ENCODE results near the gene ZDHHC18.
"Not testable (repeated sequence)": the region's sequence is repeated elsewhere in the genome, so short reads cannot be mapped to it uniquely, and the experiment has no call there.

ZDHHC18 gene

DNA sequence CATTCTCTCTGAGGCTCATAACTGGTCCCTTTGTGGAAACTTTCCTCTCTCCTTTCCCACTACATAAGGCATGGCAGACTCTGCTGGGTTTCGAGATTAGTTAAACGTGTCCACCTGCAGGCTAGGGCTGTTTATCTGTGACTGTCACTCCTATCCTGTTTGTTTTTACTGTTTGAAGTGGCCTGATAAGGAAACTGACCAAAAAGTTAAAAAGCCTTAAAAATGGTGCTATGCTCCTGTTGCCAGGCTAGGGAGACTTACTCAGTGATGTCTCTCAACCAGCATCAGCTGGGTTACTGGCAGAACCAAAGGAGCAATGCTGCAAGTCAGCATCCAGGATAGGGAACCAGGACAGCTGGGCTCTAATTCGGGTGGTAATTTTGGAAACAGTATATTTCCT lies 34.9 kb upstream of the ZDHHC18 start:
- no peak for DNase-seq

DNA sequence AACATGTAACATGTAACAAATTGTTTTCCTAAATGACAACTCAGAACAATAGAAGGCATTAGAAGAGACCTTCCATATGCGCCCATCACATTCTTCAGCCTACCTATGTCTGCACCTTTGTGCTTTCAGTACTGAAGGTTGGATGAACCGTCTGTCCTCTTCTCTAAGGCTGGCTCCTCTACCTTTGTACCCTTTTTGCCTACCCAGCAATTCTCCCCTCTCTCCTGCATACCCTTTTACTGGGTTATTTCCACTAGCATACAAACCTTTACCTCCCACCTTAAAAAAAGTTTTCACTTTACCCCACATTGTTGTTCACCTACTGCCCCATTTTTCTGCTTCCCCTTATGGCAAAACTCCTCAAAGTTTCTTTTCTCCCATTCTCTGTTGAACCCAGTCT lies 33.6 kb upstream of the ZDHHC18 start:
- DNase-seq: no peak

DNA sequence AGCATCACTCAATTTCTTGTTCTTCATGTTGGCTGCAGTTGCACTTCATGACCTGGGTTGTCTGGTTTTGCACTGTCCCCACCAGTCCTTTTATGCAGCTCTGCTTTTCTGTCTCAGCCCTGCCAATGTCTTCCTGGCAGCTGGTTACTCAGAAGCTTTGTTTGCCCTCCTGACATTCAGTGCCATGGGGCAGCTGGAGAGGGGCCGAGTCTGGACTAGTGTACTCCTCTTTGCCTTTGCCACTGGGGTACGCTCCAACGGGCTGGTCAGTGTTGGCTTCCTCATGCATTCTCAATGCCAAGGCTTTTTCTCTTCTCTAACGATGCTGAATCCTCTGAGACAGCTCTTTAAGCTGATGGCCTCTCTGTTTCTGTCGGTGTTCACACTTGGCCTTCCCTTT lies 32.1 kb upstream of the ZDHHC18 start:
- no peak for DNase-seq

DNA sequence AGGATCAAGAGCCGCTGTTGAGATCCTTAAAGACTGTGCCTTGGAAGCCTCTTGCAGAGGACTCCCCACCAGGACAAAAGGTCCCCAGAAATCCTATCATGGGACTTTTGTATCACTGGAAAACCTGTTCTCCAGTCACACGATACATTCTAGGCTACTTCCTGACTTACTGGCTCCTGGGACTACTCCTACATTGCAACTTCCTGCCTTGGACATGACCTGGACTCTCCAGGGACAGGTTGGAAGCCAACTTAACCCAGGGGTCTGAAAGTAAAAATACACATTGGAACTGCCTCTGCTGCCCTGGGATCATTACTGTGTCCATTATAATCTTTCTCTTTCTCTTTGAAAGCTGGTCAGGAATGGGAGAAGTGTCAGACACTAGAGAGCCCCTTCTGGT lies 28.9 kb upstream of the ZDHHC18 start:
- DNase-seq: no peak

DNA sequence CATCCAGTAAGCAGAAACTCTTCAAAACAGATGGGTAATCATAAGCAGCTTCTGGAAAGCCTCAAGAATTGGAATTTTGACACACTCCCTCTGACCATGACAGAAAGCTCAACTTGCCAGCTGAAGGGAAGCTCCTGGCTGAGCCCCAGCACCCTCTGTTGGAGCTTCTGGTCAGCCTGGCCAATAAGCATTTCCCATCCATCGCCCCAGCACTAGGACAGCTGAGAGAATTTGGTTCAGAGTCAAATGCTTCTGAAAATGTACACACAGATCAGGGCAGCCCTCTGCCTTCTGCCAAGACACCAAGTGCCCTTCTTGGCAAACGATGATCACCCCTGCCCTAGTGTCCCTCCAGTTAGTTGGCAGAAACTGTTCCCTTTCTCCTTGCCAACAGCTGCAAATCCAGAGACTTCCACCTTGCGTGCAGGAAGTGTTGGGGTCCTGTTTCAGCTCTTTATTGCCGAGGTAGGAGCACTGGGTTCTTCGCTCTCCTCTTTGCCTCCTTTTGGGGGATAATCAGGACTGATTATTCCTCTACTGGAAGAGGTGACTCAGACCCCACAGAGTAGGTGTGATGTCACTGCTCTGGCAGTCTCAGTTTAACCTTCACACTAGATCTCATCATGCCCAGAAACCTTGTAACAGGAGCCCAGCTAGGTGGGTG lies 26.9 kb upstream of the ZDHHC18 start:
- no peak for DNase-seq

DNA sequence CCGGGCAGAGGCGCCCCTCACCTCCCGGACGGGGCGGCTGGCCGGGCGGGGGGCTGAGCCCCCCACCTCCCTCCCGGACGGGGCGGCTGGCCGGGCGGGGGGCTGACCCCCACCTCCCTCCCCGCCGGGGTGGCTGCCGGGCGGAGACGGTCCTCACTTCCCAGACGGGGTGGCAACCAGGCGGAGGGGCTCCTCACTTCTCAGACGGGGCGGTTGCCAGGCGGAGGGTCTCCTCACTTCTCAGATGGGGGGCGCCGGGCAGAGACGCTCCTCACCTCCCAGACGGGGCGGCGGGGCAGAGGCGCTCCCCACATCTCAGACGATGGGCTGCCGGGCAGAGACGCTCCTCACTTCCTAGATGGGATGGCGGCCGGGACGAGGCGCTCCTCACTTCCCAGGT lies 22.6 kb upstream of the ZDHHC18 start:
- DNase-seq: not testable (repeated sequence)

DNA sequence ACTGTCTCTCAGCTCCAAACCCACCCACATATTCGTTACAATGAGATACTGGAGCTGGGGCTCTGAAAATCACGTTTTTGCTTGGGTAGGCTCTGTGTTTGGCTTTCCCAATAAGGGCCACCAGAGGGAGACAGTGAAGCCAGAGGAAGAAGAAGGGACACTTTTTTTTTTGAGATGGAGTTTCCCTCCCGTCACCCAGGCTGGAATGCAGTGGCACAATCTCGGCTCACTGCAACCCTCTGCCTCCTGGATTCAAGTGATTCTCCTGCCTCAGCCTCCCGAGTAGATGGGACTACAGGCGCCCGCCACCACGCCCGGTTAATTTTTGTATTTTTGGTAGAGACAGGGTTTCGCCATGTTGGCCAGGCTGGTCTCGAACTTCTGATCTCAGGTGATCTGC lies 16.4 kb upstream of the ZDHHC18 start:
- peak in 1 of 2 experiments; percentile 30 for DNase-seq

DNA sequence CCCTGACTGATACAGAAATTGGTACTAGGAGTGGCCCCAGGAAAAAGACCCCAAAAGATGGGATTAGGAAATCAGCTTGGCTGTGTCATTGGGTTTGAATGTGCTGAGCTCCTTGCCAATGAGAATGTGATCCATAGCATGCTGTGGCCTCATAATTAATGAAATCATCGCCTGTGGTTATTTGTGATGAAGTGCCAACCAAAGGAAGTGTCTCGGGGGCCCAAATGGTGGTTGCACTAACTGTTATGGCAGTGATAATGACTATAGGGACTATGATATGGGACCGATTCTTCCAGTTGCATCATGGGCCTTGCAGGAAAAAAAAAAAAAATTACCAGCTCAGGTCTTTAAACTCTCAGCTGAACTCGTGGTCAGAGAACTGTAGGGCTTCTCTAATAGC lies 15.4 kb upstream of the ZDHHC18 start:
- no peak for DNase-seq

DNA sequence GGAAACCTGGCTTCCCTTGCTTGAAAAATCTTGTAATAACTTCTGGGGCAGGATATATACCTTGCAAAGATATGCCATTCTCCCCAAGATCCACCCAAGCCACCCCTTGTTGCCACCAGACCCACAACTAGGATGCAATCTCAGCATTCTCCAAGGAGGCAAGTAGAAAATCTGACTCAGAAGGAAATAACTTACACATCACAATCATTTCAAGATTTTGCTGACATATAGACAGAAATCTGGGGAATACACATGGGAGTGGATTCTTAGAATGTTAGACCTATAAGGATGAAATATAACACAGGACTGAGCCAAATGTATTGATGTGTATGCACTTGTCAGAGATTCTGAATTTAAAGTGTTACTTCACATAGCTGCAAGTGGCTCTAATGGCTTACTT lies 14.8 kb upstream of the ZDHHC18 start:
- DNase-seq: no peak

DNA sequence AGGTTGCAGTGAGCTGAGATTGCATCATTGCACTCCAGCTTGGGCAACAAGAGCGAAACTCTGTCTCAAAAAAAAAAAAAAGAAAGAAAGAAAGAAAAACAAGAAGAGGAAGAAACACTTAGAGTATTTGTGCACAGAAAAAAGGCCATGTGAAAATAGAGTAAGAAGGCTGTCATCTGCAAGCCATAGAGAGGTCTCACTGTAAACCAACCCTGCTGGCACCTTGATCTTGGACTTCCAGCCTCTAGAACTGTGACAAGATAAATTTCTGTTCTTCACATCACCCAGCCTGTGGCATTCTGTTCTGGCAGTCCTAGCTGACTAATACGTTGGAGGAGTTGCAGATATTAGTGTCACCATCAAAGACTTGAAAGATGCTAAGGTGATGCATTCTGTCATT lies 12.1 kb upstream of the ZDHHC18 start:
- DNase-seq: no peak

DNA sequence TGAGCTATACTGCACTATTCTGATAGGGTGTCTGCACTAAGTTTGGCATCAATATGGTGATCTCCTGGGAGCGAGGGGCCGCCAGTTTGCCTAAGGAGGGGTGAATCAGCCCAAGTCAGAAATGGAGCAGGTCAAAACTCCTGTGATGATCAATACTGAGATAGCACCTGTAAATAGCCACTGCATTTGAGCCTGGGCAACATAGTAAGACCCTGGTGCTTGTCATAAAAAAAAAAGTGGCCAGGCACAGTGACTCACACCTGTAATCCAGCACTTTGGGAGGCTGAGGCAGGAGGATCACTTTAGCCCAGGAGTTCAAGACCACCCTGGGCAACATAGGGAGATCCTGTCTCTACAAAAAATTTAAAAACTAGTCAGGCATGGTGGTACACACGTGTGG lies 11.6 kb upstream of the ZDHHC18 start:
- no peak for DNase-seq

DNA sequence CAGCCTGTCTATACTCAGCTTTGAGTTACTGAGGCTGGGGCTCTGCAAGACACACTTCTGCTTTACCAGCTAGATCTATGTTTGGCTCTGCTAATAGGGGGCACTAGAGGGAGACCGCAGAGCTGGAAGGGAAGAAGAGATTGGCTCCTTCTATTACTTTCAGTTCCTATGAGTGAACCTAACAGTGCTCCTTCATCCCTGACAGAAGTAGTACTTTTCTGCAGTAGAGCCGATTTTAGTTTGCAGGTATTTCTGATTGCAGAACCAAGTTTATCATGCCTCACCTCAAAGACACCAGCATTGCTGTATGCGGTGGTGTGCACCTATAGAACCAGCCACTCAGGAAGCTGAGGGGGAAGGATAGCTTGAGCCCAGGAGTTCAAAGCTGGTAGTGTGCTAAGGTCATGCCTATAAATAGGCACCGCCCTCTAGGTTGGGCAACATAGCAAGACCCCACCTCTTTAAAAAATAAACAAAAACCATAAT lies 5.7 kb upstream of the ZDHHC18 start:
- no peak for DNase-seq

DNA sequence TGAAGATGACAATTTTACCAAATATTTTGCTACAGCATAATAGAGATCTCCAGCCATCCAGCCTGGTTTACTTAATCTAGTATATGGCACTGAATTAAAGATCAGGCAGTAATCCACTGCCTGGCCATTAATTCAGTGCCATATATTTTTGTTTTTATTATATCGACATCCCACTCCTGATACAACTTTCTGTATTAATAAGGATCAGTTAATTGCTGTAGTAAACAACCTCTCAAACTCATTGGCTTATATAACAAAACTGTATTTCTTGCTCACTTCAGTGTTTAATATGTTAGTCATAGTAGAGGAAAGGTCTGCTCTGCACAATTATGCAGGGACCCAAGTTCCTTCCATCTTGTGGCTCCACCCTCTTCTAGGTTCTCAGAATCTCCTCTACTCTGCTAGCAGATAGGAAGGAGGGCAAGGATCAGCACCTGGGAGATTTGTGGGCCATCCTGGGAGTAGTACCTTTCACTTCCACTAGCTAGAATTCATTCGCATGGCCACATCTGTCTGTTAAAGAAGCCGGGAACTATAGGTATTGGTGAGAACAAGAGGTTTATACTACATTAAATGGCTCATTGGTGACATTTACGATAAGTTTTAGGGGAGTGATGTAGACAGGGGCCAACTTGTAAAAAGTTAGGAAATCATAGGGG lies 3.6 kb upstream of the ZDHHC18 start:
- no peak for DNase-seq

DNA sequence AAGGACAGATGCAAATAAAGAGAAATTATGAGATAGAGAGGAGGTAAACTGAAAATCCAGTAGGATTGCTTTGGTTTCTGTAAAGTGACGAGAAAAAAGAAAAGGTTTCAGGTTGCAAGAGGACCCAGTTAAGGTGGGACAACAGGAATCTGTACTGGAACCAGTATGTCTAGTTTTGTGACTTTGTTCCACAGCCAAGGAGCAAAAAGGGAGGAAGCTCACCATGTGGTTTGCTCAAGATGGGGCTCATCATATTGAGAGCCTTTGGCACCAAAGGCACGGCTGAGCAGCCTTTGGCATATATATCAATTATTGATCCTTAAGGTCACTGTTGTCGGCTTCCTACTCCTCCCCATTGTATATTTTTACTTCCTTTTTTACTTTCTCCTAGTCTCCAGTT lies 1.8 kb upstream of the ZDHHC18 start:
- no peak for DNase-seq

DNA sequence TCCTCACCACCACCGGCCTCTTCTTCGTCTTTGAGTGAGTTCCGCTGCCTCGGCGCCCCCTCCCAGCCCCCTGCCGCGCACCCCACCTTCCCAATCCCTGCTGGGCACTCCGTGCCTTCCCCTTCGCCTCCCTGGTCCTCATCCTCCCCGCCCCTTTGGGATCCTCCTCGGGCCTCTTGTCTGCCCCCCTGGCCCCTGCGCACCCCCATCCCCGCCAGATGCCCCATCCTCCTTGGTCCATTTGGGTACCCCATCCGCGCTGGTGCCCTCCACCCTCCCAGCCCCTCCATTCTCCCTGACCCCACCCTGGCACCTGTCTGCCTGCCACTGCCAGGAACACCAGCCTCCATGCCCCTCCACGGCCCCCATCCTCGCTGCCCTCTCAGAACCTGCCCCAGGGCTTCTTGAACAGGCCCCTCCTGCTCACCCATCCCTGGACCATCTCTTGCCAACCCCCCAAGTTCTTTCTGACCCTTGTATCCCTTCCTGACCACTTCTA lies 667 bp downstream of the ZDHHC18 start:
- DNase-seq: no peak

DNA sequence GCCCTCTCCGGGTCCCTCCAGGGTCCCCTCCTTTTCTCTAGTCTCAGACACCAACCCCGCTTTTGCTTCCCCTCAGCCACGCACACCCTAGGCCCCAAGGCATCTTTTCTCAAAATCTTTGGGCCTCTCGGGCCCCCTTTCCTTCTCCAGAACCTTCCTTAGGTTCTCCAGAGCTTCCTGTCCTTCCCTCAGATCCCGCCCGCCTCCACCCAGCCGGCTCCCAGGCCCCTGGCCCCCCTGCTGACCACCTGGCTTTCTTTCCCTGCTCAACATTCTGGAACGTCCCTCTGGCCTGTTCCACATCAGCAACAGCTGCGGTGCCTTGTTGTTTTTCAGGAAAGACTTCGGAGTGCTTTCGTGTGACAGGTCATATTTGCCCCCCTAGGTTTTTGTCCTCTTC lies 1.2 kb downstream of the ZDHHC18 start:
- no peak for DNase-seq

DNA sequence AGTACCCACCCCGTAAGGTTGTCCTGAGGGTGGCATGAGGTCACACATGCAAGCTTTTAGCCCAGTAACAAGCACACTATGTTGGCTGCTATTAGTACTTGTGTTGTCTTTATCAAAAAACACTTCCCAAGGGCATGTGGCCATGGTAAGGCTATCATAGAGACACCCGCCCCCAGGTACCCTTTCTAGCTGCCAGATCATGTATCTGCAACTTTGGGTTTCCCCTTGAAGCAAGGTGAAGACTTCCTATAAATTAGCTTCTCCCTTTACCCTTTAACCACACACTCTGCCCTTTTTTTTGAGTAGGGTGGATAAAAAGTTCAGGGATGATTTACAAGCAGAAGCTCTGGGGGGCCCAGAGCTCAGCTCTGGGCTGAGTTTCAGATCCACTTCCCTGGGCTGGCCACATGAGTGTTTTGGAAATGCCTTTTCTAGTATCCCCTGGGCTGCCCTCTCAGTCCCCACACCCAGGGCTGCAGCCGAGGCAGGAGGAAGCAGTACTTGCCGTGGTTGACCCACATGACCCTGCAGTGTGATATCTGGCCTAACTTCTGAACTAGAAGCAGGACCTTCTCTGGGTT lies 2.0 kb downstream of the ZDHHC18 start:
- DNase-seq: no peak

DNA sequence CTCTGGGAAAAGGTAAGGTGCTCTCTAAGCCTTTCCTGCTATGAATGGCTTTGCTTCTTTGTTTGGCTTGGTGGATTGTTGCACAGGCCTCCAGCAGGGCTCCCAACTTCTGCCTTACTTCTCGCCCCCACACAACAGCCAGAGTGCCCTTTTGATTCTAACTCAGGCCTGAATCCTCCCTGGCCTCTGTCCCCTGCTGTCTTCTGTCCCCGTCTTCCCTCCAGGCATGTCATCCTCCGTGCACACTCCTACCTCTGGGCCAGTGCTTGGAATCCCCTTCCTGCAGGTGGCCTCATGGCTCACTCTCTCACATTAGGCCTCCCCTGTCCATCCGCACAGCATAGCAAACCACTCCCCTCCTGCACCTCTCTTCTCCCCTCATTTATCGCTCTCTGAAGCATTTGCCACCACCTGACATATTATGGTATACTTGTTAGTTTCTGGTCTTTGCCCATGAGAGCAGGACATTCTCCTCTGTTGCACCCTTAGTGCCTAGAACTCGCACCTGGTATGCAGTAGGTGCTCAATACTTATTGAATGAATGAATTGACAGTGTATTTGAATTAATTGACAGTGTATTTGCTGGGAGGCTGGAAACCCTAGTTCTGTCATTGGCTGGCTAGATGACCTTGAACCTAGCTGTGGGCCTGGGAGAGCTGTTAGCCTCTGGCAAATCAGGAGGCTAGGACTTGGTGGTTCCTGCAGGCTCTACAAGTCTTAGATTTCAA lies 2.9 kb downstream of the ZDHHC18 start:
- no peak for DNase-seq

DNA sequence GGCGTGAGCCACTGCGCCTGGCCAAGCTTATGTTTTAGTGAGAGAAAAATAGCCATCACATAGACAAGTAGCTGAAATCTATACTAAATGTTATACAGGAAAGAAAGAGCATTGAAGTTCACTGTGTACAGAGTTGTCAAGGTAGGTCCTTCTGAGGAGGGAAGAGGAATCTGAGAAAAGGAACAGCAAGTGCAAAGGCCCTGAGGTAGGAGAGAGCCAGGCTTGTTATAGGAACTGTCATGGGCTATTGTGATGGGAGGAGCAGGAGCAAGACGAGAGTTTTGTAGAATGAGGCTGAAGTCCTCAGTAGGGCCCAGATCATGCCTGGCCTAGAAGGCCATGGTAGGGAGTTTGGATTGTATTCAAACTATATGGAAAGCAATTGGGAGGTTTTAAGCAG lies 4.6 kb downstream of the ZDHHC18 start:
- DNase-seq: no peak

DNA sequence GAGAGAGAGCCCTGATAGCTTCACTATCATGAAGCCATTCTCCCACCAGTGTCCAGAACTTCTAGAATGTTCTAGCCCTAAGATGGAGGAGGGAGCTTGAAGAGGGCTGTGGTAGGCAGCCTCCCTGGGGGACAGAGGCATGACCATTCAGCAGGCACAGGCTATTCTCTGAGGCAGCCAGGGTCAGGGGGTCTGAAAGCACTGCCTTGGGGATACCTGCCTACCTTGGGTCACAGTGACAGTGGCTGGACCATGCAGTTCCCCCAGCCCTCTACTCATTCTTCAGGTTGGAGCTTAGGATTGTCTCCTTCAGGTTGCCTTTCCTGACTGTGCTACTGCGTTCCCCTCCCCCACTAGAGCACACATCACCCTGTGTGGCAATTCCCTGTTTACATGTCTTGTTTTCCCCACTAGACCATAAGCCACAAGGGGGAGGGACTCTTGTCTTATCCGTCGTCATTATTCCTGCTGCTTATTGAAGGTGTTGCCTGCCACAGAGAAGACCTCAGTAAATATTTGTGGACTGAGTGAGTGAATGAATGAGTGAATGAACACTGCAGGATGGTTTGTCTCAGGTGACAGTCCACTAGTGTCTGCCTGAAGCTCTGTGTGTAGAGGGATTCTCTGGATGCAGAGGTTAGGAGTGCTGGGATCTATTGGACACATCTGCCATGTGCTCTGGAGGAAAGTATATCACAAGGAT lies 5.2 kb downstream of the ZDHHC18 start:
- no peak for DNase-seq

DNA sequence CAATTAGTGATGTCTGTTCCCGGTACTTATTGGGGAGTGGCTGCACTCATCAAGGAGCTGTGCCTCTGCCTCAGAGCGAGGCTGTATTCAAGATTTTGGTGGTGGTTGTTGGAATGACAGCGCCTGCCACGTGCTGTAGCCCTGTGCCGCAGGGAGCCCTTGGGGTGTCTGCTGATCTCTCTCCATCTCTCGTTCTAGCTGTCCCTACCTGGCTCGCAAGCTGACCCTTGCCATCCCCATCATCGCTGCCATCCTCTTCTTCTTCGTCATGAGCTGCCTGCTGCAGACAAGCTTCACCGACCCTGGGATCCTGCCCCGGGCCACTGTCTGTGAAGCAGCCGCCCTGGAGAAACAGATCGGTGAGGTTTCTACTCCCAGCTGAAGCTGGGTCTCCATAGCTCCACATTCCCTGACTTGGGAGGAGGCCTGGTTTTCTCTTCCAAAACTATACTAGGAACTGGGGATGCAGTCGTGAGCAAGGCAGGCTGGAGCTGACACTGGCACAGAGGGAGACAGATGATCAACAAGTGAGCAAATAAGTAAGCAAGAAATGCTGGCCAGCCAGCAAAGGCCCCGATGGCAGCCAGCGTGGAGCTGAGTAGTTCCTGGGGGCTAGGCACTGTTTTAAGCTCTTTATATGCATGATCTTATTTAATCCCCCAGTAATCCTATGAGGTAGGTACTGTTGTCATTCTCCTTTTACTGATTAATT lies 5.9 kb downstream of the ZDHHC18 start:
- no peak for DNase-seq

Data from NCI-H187 (cell line).